Liver (tissue), 9 donors: ENCODE data around the gene NKAIN2. TPM values are rescaled to one million over a fixed set of nuclear protein-coding genes. Genes with fewer than 3 reads are reported as not detected.

ENCODE experiments used
- DNase-seq: peaks from one replicate; pipeline ENCODE4 v3.0.0-alpha.2; 2017; ENCODE audit warnings: low spot score
- H3K27ac ChIP-seq, 2 donors: one replicate each; pipeline ENCODE4 v1.7.0; 2013; ENCODE audit warnings: inconsistent platforms in 2 of 2, low read length in 2 of 2, control low read depth in 1 of 2, low read depth in 1 of 2, mild to moderate bottlenecking in 1 of 2
- H3K27me3 ChIP-seq, 4 donors: one replicate each; pipeline versions ENCODE4 v1.6.1 to v1.7.0; 2013; ENCODE audit warnings: low read length in 3 of 4, inconsistent platforms in 1 of 4, mild to moderate bottlenecking in 1 of 4, moderate library complexity in 1 of 4; ENCODE audit not compliant: control insufficient read depth in 4 of 4, insufficient read depth in 4 of 4
- H3K36me3 ChIP-seq, 4 donors: one replicate each; pipeline versions ENCODE4 v1.6.1 to v1.7.0; 2013; ENCODE audit warnings: low read length in 3 of 4, mild to moderate bottlenecking in 3 of 4, low read depth in 1 of 4, moderate library complexity in 1 of 4; ENCODE audit not compliant: control insufficient read depth in 4 of 4, insufficient read depth in 3 of 4
- H3K4me1 ChIP-seq, 4 donors: one replicate each; pipeline versions ENCODE4 v1.6.1 to v1.7.0; 2013; ENCODE audit warnings: low read length in 3 of 4, mild to moderate bottlenecking in 3 of 4, moderate library complexity in 1 of 4; ENCODE audit not compliant: control insufficient read depth in 4 of 4, insufficient read depth in 4 of 4
- H3K4me3 ChIP-seq, 3 donors: one replicate each; pipeline versions ENCODE4 v1.6.1 to v1.7.0; 2013; ENCODE audit warnings: low read length in 3 of 3, control low read depth in 1 of 3, low read depth in 1 of 3, mild to moderate bottlenecking in 1 of 3
- H3K9ac ChIP-seq, 2 donors: one replicate each; pipeline ENCODE4 v1.7.0; 2013; ENCODE audit warnings: low read length in 2 of 2, mild to moderate bottlenecking in 2 of 2, moderate library complexity in 2 of 2, control low read depth in 1 of 2, low read depth in 1 of 2
- H3K9me3 ChIP-seq, 4 donors: one replicate each; pipeline versions ENCODE4 v1.6.1 to v1.7.0; 2013; ENCODE audit warnings: low read length in 3 of 4; ENCODE audit not compliant: control insufficient read depth in 4 of 4
- EGR1 ChIP-seq, 2 donors: IDR thresholded peaks; 2 replicates each; pipeline ENCODE4 v1.6.1; 2016 to 2018; ENCODE audit warnings: antibody characterized with exemption in 2 of 2, low read depth in 2 of 2
- FOXA1 ChIP-seq: IDR thresholded peaks from 2 replicates; pipeline ENCODE4 v1.6.1; 2016; ENCODE audit warnings: antibody characterized with exemption
- FOXA2 ChIP-seq: IDR thresholded peaks from 2 replicates; pipeline ENCODE4 v1.6.1; 2016; ENCODE audit warnings: antibody characterized with exemption
- GABPA ChIP-seq, 2 donors: IDR thresholded peaks in 1 of 2; conservative IDR thresholded peaks in 1 of 2; 2 replicates each; pipeline ENCODE4 v1.6.1; 2016; ENCODE audit warnings: antibody characterized with exemption in 2 of 2, mild to moderate bottlenecking in 1 of 2, moderate library complexity in 1 of 2
- HNF4A ChIP-seq, 2 donors: conservative IDR thresholded peaks; 2 replicates each; pipeline ENCODE4 v1.6.1; 2016; ENCODE audit warnings: antibody characterized with exemption in 2 of 2, mild to moderate bottlenecking in 2 of 2
- JUND ChIP-seq, 2 donors: IDR thresholded peaks; 2 replicates each; pipeline ENCODE4 v1.6.1; 2016; ENCODE audit warnings: antibody characterized with exemption in 2 of 2
- NR2F2 ChIP-seq: IDR thresholded peaks from 2 replicates; pipeline ENCODE4 v1.6.1; 2016; ENCODE audit warnings: antibody characterized with exemption
- RAD21 ChIP-seq, 2 donors: IDR thresholded peaks; 2 replicates each; pipeline ENCODE4 v1.6.1; 2016; ENCODE audit warnings: antibody characterized with exemption in 2 of 2, mild to moderate bottlenecking in 2 of 2
- RXRA ChIP-seq, 2 donors: IDR thresholded peaks; 2 replicates each; pipeline ENCODE4 v1.6.1; 2017 to 2018; ENCODE audit warnings: antibody characterized with exemption in 2 of 2, mild to moderate bottlenecking in 1 of 2
- TAF1 ChIP-seq: conservative IDR thresholded peaks from 2 replicates; pipeline ENCODE4 v1.6.1; 2016; ENCODE audit warnings: antibody characterized with exemption, mild to moderate bottlenecking
- YY1 ChIP-seq: IDR thresholded peaks from 2 replicates; pipeline ENCODE4 v1.6.1; 2016; ENCODE audit warnings: antibody characterized with exemption, mild to moderate bottlenecking
- WGBS: extraction: QIAGEN DNeasy Blood & Tissue Kit; methylation state at CpG from one replicate; pipeline ENCODE4 v1.1.7; 2013; 5-methylcytosine and 5-hydroxymethylcytosine counted together
- polyA plus RNA-seq, 2 donors: library from polyadenylated mRNA; stranded (reverse) in 1 of 2; unstranded in 1 of 2; fragments of 200-250 nt in 1 of 2; fragments of >200 nt in 1 of 2; fragmentation: Nextera tagmentation in 1 of 2; extraction: Ambion mirVana in 1 of 2; gene quantifications; one replicate each; pipeline versions ENCODE4 v1.2.1 to v1.2.3, GENCODE V29; 2013 to 2015
- total RNA-seq, 2 donors: library from RNA; depleted of rRNA; stranded (reverse); fragments of >200 nt; gene quantifications; one replicate each; pipeline ENCODE4 v1.2.3, GENCODE V29; 2014
- TF ChIP-seq, protein P1 (sequence below): IDR thresholded peaks from 2 replicates; pipeline ENCODE4 v1.6.1; 2016; ENCODE audit warnings: antibody characterized with exemption
- TF ChIP-seq, protein P2 (sequence below): IDR thresholded peaks from 2 replicates; pipeline ENCODE4 v1.6.1; 2016; ENCODE audit warnings: antibody characterized with exemption
- TF ChIP-seq, protein P3 (sequence below): IDR thresholded peaks from 2 replicates; pipeline ENCODE4 v1.6.1; 2016; ENCODE audit warnings: antibody characterized with exemption
- donor health status: healthy.
- donor health status: healthy.
- donor health status: healthy.
- donor health status: healthy.
- donor health status: healthy.

NKAIN2 gene
- total and polyA plus RNA-seq, 4 donors = 0.05 to 0.14 TPM; not detected in 2

DNA sequence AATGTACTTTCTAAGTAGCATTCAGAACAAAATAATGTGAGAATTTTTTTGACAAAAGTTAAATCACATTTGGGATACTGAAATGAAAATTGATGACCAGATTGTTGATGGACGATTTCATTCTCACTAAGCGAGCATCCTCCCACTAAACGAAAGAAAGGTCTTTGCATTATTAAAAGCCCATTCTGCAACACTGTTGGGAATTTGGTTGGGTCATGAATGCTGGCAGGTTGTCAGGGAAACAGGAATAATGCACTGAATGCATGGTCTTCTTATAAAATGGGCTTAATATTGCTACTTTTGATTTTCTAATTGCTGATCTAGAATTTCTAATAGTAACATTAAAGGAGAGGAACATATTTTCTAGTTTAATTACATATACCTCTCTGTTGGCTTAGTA is 229.8 kb downstream of the NKAIN2 start:
- H3K27me3 ChIP-seq = peaks cover 0 to 4% (median 0%) of the 10 kb centered on the region in 4 donors
- no peak for DNase-seq
- no peak overlapping the region for H3K27ac ChIP-seq
- no peaks in the 10 kb centered on the region for H3K36me3 ChIP-seq
- no peak overlapping the region for H3K9ac ChIP-seq
- no peak for TF ChIP-seq GABPA (IDR thresholded peaks at IDR 0.05 in 1 of 2, conservative IDR thresholded peaks at IDR 0.05 in 1 of 2)
- H3K4me3 ChIP-seq = no peak overlapping the region
- WGBS = 90% methylated on average over 3 of the region's 3 CpGs
- H3K4me1 ChIP-seq = no peaks in the 10 kb centered on the region
- H3K9me3 ChIP-seq = no peaks in the 10 kb centered on the region

GRCh38 chr6:124036384-124036783 is 232.7 kb downstream of the NKAIN2 start:
- Histone ChIP-seq H3K27ac (no peak overlapping the region), H3K27me3 (peaks cover 0 to 4% (median 0%) of the 10 kb centered on the region in 4 donors), H3K9me3 (no peaks in the 10 kb centered on the region), H3K36me3 (no peaks in the 10 kb centered on the region), H3K9ac (no peak overlapping the region), H3K4me1 (no peaks in the 10 kb centered on the region), H3K4me3 (no peak overlapping the region)
- no peak for TF ChIP-seq JUND (IDR thresholded peaks at IDR 0.05)
- no peak for TF ChIP-seq FOXA1
- TF ChIP-seq YY1 = no peak
- no peak for TF ChIP-seq RAD21 (IDR thresholded peaks at IDR 0.05)
- no peak for DNase-seq
- 36% methylated on average over 2 of the region's 2 CpGs for WGBS

GRCh38 chr6:124040655-124041054 is 237.0 kb downstream of the NKAIN2 start:
- H3K27ac ChIP-seq = no peak overlapping the region
- H3K9ac ChIP-seq = no peak overlapping the region
- no peaks in the 10 kb centered on the region for H3K9me3 ChIP-seq
- H3K4me3 ChIP-seq = no peak overlapping the region
- H3K36me3 ChIP-seq = no peaks in the 10 kb centered on the region
- TF ChIP-seq, protein P1, sequence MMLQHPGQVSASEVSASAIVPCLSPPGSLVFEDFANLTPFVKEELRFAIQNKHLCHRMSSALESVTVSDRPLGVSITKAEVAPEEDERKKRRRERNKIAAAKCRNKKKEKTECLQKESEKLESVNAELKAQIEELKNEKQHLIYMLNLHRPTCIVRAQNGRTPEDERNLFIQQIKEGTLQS = no peak
- TF ChIP-seq, protein P2, sequence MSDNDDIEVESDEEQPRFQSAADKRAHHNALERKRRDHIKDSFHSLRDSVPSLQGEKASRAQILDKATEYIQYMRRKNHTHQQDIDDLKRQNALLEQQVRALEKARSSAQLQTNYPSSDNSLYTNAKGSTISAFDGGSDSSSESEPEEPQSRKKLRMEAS = no peak
- TF ChIP-seq FOXA2 (no peak), FOXA1 (no peak), HNF4A (conservative IDR thresholded peaks at IDR 0.05) (no peak), EGR1 (IDR thresholded peaks at IDR 0.05; ENCODE audit: low read depth in 2 of 2) (no peak), GABPA (IDR thresholded peaks at IDR 0.05 in 1 of 2, conservative IDR thresholded peaks at IDR 0.05 in 1 of 2) (no peak), TAF1 (no peak), NR2F2 (no peak), RXRA (IDR thresholded peaks at IDR 0.05) (no peak), YY1 (no peak), JUND (IDR thresholded peaks at IDR 0.05) (no peak)
- TF ChIP-seq, protein P3, sequence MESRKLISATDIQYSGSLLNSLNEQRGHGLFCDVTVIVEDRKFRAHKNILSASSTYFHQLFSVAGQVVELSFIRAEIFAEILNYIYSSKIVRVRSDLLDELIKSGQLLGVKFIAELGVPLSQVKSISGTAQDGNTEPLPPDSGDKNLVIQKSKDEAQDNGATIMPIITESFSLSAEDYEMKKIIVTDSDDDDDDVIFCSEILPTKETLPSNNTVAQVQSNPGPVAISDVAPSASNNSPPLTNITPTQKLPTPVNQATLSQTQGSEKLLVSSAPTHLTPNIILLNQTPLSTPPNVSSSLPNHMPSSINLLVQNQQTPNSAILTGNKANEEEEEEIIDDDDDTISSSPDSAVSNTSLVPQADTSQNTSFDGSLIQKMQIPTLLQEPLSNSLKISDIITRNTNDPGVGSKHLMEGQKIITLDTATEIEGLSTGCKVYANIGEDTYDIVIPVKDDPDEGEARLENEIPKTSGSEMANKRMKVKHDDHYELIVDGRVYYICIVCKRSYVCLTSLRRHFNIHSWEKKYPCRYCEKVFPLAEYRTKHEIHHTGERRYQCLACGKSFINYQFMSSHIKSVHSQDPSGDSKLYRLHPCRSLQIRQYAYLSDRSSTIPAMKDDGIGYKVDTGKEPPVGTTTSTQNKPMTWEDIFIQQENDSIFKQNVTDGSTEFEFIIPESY = no peak
- WGBS = 71% methylated on average over 2 of the region's 2 CpGs
- DNase-seq = no peak
- peaks cover 0 to 4% (median 0%) of the 10 kb centered on the region in 4 donors for H3K27me3 ChIP-seq
- no peaks in the 10 kb centered on the region for H3K4me1 ChIP-seq
